Suppressor macrophage treated with lipopolysaccharide for 4 hours (primary cell): Measurements from ENCODE around the gene UBAC1.
A peak's percentile ranks its signal among the peaks of the same experiment; 100 is the strongest.

Experiments used
- DNase-seq: peaks from one replicate; pipeline ENCODE4 v3.0.0-alpha.2; 2020

UBAC1 gene

DNA sequence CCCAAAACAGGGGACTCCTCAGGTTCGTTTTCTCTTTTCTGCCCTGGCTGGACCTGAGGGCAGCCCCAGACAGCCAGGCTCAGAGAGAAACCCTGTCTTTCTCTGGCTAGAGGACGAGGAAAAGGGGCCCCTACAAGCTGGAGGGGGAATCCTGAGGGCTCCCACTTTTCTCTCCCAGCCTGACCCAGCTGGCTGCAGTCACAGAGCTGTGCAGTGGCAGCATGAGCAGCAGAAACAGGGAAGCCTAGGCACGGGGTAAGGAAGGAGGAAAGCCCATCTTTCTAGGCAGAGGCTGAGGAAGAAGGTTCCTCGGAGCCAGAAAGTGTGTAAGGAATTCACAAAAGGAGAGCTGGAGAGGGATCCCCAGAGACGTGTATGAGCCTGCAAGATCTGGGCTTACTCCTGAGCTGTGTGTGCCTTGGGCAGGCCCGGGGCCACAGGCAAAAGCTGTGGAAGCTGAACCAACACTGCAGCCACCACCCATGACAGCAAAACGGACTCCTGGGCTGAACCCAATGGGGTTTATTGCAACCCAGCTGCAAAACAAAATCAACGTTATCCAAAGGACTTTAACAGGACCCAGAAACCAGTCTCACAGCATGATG lies 70.0 kb downstream of the UBAC1 start:
- DNase-seq = no peak

DNA sequence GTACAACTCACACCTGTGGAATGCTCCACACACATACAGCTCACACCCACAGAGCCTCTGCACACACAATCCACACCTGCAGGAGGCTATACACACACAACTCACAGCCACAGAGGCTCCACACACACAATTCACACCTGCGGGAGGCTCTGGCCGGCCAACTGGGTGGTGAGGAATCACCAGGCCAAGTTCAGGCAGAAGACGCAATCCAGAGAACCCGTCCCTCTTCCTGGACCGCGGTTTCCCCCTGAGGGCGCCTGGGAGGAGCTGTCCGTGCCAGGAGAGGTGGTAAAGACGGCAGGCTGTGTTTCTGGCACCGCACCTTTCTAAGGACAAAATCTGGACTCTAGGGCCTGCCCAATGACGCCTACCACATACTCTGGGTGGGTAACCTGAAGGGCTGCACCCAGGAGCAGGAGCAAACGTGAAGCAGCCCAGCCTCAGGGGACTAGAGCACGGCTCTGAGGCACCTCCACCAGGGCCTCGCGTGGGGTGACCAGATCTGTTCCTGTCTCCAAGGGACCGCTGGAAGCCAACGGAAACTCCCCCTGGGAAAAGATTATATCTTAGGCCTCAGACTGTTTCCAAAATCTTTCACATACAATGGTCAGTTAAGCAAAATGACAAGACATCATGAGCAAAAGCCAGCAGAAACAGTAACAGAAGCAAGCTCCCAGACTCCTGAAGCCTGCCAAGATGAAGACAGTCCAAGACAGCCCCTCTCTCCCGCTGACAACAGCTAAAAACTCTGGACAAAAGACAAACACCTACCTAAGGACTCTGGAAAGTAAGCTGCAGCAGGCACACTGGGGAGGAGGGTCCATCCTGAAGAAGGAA lies 70.8 kb downstream of the UBAC1 start:
- DNase-seq = no peak

DNA sequence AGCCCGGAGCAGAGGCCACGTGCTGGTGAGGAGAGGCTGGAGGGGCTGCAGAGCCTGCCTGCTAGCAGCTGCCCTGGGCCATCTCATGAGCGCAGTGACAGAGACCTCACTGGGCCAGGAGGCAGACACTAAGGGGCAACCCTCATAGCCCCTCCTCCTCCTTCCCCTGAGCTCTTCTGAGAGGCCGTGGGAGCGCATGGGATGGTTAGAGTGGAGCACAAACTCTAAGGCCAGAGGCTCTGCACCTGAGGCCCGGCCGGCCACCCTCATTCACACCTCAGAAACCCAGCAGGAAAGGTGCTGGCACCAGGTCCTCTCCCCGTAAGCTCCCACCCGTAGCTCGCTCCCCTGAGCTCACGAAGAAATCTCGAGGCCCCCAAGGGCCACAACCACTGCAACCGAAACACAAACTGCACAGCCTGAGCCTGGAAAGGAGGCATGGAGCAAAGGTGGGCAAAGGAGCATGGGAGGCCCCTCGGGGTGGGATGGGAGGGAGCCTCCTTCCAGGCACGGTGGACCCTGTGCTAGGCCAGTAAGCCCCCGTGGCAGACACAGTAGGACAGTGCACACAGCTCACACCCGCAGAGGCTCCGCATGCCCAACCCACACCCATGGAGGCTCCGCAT lies 71.5 kb downstream of the UBAC1 start:
- DNase-seq = no peak

DNA sequence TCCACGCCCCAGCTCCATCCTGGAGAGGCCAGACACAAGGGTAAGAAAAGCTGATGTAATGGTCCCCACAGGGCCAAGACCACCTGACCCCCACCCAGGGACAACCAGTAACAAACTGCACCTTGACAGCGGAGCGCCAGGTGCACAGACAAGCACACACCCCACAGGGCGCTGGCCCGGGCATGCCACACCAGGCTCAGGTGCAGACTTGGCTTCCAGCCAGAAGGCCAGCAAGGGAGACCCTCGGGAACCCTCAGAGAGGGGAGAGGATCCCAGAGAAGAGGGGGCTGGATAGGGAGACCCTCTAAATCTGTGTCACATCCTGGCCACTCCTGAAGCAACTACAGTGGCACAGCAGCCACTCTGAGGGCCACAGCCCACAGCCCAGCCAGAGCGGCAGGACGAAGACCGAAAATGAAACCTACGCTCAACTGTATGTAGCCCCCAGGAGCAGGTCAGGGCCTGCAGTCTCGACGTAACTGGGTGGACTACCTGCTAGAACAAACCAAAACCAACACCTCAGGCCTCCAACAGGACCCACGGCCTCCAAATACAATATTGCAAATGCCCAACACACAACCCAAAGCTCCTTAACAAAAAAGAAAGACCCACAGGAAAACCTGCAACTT lies 72.3 kb downstream of the UBAC1 start:
- DNase-seq = no peak

DNA sequence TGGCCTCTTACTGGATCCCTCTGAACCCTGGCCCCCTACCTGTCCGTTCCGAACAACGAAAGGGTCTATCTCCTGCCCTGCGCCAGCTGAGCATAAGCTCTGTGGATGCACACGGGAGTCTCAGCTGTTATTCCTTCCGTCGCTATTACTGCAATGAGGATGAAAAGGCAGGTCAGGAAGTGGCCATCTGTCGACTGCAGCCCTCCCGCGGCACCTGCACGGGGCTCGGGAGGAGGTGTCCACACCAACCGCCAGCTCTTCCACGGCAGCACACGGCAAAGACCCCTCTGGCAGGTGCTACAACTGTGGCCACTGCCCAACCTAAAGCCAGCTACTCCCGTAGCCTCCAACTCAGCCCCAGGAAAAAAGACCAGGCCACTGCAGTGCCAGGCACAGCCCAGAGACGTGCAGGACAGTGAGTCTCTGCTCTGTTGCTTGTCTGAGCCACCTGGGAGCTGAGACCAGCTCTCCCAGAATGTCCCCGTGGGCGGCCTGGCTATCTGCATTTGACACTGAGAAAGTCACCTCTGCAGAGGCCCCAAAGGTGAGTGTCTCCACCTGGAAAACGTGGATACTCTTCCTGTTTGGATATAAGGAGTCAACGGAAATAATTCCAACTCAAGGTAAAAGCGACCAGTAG lies 72.9 kb downstream of the UBAC1 start:
- DNase-seq = no peak

DNA sequence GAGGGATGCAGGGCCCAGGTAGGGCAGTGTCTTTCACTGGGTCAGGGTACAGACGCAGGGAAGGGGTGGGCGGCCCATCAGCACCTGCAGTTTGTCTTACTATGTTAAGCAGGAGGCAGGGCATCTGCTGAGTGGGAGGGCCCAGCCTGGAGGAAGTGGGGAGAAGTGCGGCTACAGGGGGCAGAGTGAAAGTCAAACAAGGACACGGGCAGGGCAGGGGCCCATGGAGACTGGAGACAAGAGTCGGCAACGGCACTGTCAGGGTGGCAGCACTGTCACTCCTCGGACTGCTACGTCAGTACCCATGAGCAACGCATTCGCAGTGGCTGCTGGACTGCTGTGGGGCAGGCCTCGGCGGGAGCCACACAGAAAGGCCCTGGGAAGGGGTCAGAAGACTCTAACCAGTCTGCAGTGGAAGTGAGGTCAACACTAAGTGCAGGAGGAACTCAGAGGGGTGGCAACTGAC lies 73.6 kb downstream of the UBAC1 start:
- DNase-seq = peak; percentile 71

DNA sequence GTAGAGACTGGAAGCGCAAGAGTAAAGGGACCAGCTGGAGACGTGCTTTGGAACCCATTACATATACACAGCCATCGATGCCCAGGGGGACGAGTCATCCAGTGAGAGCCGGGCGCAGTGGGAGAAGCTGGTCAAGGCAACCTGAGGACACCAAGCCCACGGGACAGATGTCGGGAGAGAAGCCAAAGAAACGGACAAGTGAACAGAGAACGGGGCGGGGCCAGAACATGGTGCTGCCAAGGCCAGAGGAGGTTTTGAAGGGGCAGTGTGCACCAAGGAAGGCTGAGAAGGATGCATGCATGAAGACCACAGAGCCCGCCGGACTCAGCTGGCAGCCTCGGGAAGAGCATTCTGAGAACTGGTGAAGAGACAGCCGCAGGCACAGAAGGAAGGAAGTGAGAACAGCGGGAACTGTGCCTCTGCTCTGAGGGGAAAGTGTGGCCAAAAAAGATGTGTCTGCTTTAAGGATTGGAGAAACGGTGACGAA lies 74.1 kb downstream of the UBAC1 start:
- peak; percentile 64 for DNase-seq

DNA sequence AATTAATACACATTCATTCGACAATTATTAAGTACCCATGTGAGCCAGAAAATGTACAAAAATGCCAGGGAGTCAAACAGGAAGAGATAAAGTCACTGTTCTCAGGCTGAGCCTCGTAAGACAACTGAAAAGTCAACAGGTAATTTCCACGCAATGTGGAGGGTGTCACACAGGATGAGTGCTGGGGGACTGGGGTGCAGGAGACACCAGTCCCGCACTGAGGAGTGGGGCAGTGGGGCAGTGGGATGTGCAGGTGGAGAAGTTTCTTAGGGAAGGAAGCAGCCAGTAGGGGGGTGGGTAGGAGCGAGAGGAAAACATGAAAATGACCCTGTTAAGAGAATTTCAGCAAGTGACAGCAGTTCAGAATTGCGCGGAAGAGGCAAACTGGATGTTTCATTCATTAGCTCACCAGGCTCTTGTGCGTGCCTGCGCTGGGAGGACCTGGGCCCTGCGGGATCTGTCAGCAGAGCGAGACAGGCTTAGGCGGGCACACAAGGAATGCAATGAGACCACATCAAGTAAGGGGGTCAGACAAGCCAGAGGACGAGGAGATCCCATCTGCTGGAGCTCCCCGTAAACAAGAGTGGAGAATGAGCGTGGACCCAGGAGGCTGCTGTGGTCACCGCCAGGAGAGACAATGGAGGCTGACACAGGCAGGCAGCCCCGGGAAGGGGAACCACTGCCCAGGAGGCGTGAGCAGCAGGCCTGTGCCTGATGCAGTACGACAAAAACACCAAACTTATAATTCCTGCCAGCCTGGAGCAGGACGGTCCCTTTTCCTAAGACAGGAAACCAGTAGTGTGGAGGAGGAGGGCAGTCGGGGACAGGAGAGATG lies 74.8 kb downstream of the UBAC1 start:
- DNase-seq = no peak

DNA sequence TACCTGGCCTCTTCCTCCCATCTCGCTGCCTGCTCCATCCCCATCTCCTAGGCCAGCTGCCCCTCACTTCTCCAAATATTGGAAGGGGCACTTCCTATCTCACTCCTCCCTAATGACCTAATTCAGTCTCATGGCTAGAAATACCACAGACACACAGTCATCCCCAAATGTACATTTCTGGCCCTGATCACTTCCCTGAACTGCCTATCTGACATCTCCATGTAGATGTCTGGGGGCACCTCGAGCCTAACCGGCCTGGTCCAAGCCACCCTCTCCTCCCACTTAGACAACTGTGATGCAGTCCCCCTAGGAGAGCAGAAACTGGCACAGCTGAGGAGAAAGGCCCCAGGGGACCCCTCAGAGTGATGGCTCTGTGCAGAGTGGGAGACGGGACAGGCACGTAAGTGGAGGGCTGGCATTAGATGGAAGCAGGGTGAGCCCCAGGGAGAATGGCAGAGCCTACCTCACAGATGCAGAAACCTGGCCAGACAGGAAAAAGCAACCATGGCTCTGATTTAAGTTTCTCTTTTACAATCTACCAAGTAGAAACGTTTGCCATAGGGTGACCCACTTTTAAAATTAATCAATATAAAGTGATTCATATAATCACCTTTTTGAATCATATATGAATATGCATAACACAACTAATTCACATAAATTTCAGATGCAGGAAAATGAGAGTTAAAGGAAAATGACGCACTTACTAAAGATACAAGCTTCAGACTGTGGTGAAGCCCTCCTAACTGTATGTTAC lies 75.9 kb downstream of the UBAC1 start:
- DNase-seq = peak; percentile 61

DNA sequence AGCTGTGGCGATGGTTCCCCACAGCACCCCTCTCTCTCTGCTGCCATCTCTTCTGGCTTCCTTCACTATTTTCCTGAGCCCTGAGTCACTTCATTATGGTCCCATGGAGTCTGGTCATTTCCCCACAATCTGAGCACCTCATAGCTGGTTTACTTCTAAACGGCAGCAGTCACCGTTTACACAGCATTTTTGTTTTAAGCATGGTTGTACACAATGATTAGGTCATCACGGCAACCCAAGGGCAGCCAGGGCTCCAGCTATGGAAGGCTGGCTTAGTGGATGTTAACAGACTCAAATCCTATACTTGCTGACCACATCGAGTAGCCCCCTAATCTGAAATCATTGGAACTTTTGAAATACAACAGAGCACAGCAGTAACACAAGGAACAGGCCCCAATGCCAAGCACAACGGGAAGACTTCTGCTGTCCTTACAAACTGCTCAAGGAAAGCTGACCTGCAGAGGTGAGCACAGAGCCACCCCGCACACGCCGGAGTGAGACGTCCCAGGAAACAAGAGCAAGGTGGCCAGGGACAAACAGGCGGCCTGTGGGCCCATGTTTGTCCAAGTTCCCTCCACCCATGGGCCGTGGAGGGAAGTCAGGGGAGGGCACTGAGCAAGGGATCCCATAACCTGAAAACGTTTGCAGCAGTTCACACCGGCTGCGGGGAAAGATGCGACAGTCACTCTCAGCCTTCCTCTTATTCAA lies 76.7 kb downstream of the UBAC1 start:
- DNase-seq = peak; percentile 34

DNA sequence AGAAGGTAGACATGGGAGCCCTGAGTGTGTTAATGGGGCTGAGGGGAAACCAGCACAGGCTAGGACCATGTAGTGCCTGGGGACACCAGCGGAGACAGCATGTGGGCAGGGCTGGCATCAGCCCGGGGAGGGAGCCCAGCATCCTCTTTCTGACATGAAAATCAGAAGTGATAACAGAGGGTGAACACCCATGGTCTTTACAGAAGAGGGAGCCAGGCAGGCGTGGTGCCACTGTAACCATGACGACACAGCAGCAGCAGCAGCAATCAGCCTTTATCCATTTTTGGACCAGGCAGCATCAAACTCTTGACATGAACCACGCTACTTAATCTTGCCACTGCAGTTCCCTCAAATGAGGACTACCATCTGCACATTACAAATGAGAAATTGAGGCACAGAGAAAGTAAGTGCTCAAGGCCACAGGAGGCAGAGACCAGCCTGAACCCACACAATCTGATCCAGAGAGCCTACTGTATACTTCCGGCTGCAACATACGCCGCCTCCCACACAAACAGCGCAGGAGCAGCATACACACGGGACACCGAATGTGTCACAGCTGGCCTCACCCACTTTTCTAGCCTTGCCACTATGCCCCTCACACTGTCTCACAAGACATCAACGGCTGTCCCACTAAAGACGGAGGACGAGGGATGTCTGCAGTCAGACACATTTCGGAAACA lies 77.6 kb downstream of the UBAC1 start:
- DNase-seq = no peak
